ENCODE measurements around the gene KIF26B.

KIF26B gene

DNA sequence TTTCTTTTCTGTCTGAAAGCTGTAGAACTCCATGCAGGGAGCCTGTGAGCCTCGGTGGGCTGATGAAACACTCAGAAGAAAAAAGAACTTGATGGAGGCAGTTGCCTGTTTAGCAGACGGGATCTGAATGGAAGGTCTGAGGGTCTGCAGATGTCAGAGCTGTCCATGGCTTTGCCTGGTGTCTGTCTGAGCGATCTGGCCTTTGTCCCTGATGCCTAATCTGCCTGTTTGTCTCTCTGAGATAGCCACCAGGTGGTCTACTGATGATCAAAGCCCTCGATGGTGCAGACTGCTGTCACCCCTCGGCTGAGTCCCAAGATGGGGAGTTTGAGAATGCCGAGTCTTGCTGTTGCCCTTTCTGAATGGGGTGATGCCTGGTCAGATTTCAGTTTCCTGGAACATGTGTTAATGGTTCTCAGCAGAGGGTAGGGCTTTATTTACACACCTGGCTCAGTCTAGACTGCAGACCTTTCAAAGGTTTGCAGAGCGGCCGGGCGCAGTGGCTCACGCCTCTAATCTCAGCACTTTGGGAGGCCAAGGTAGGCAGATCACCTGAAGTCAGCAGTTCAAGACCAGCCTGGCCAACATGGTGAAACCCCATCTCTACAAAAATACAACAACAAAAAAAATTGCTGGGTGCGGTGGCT is 90.4 kb downstream of the KIF26B start:
- DNase-seq = no peak

- DNase-seq = no peak
Observed at GRCh38 chr1:245246433-245246832, 91.6 kb downstream of the KIF26B start.

DNA sequence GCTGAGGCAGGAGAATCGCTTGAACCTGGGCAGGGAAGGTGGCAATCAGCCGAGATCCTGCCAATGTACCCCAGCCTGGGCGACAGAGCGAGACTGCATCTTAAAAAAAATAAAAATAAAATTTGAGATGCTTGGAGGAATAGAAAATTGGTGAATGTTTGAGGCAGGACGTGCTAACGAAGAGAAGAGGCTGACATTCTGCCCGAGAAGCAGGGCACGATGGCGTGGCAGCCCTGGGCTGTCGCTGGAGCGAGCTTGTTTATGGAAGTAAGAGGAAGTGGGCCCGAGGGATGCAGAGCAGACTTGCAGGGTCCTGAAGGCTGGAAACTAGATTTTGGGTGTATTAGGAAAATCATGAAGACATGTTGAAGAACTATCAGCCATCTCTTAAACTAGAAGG is 92.6 kb downstream of the KIF26B start:
- DNase-seq = no peak

DNA sequence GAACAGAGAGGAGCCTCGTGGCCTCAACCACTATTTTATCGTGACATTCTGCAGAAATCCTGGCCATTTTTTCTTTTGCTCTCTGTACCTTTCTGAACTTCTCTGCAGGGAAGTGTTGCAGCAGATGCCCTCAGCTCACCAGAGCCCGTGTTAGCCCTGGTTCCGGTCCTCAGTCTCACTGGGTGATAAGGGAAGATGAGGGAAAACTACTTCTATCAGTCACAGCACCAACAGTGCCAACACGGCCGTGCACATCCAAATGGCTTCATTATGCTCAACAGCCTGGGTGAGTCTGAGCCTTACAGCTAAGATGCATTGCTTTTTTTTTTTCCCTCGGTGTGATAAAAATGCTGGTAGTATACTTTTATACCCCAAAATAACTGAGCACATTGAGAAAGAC is 93.0 kb downstream of the KIF26B start:
- no peak for DNase-seq

DNA sequence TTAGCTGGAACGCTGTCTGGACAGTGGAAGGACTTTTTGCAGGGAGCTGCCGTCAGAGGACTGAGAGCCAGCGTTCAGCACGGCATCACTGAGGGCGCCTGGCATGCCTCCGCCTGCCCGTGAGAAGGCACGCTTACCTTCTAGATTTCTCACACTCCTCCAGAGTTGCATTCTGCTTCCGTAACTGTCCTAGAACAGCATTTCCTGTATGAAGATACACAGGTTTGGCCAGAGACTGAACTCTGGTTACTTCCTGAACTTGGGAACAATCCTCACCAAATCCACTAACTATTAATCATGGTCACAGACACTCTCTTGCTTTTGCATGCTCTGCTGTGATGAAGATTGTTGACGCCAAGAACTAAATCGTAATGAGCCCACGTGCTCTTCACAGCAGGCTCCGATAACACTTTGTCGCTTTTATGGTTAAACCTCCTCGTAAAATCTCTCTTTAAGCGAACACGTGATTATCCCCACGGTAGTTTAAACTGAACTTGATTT is 93.5 kb downstream of the KIF26B start:
- DNase-seq = no peak

DNA sequence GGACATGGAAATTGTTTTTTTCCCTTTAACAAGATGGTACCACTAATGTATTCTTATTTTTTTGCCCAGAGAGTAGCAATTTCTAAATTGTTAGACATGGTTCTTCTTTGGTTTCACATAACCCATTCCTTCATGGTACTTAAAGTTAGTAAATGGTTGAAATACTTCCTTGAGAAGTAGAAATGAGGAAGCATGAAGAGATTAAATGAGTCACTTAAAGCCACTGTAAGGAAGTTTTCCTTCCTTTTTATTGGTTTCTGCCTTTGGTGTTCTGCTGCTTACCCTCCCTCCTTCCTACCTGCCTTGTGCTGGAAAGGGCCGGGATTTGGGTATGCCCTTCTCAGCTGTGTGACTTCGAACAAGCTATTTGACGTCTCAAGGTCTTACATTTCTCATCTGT is 101.0 kb downstream of the KIF26B start:
- DNase-seq = no peak

DNA sequence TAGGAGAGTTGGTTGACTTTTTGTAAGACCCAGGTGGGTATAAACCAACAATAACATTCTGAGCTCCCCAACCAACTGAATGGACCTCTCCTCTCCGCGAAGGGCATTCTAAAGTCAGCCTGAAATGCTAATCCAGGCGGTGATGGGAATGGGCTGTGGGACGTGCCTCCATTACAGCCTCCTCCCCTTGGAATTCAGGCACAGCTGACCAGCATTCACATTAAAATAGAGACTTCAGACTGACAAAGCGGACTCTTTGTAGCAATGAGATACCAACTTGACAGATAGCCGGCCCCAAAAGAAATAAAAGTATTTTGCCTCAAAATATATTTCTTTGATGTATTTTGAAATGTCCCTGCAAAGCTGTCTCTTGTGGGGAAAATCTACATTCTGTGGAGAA is 101.7 kb downstream of the KIF26B start:
- DNase-seq = no peak

DNA sequence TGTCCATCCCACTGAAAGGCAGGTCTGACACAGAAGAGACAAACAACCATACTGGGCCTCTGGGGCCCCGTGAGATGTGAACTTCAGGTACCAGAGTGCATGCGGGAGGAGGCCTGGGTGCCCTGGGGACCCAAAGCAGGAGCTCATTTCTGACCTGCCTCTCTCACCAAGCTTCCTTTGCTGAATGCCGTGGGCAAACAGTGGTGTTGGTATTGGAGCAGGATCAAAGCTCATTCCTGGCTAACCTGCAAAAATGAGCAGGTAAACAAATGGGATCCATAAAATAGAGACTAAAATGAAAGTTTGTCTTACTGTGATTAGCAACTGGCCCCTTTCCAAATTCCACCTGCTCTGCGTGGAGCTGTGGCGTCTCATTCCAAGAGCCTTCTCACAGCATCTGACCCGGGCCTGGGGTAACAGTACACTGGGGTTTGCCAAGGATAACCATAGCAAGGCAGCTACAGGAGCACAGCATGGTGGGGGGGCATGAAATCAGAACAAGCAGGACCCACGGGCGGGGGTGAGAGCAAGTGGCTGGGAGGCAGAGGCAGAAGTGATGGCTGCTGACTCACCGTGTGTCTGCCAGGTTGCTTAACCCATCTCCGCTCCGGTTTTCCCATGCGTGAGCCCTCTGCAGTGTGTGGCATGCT is 103.6 kb downstream of the KIF26B start:
- DNase-seq = no peak

DNA sequence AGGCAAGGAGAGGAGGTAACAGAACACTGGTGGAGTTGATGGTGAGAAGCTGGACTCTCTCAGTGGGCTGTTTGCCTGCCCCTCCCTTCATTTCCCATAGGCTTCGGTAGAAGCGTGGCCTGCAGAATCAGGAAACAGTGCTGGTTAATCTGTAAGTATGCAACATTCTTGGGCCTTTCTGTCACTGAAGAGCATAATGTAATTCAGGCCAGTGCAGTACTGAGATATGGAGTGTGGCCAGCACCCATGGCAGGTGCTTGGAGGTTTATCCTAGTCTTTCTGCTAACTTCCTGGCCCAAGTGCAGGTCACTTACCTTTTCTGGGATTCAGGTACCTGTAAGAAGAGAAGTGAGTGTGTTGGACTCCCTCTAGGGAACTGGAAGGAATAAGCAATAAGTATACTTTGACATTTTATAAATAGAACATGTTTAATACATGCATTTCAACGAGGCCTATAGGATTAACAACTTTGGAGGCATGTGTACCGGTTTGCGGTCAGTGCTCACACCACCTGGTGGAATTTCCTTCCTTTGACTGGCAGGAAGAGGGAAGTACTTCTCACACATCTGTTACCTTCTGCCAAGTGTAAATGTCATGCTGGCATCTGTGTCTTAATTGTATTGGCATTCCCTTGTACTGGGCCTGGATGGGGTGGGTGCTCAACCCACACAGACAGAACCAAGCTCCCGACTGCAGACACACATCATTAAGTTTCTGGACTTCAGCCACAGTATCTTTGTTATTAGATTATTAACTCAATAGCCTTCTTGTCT is 105.5 kb downstream of the KIF26B start:
- no peak for DNase-seq

DNA sequence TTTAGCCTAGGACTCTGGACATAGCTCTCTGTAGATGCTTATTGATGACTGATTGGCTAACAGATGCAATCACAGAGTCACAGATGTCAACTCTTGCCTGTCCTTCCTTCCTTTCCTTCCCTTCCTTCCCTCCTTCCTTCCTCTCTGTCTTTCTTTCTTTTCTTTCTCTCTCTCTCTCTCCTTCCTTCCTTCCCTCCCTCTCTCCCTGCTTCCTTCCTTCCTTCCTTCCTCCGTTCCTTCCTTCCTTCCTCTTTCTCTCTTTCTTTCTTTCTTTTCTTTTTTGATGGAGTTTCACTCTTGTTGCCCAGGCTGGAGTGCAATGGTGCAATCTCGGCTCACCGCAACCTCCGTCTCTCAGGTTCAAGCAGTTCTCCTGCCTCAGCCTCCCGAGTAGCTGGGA is 106.1 kb downstream of the KIF26B start:
- DNase-seq = no peak

DNA sequence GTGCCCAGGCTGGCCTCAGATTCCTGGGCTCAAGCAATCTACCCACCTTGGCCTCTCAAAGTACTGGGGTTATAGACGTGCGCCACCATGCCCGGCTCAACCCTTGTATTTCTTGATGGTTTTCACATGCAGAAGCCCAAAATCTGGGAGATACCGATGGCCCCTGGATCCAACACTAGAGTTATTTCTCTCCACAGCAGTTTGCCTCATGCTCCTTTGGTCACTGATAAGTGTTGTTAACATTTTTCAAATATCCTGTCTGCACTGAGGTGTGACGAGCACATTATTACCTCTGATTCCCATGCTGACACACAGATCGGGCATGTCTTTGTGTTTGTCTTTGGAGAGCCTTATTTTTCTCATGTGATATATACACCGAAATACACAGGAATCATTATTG is 107.0 kb downstream of the KIF26B start:
- no peak for DNase-seq

DNA sequence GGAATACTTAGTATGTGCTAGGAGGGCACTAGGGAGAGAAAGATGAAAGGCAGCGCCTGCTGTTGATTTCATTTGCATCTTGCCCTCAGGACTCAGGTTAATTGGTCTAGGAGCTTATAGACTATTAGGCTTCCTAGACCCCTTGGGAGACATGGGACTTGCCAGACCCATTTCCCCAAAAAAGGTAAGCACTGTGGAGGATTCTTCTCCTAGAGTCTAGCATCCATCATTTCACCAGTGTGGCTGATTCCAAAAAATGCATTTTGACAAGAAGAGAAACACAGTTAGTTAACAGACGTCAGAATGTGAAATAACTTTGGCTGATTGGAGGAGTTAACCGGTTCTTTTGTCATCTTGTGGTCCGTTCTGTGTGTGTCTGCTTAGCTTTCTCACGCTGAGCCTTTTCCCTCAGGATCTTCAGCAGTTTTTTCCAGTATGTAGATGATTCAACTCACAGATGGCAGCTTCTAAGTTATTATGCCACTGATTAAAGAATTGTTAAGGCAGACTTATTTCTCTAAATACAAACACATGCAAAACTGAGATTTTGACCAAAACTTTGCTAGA is 108.8 kb downstream of the KIF26B start:
- no peak for DNase-seq

GRCh38 chr1:245264226-245264625 is 109.4 kb downstream of the KIF26B start:
- DNase-seq = no peak

GRCh38 chr1:245266105-245266504 is 111.3 kb downstream of the KIF26B start:
- DNase-seq = no peak

DNA sequence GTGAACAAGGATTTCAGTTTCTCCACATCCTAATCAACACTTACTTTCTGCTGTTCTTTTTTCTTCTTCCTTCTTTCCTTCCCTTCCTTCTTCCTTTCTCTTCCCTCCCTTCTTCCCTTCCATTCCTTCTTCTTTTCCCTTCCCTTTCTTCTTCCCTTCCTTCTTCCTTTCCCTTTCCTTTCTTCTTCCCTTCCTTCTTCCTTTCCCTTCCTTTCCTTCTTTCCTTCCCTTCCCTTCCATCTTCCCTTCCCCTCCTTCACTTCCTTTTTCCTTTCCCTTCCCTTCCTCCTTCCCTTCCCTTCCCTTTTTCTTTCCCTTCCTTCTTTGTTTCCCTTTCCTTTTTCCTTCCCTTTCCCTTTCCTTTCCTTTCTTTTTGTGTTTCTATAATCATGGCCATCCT is 115.3 kb downstream of the KIF26B start:
- no peak for DNase-seq

- DNase-seq = no peak
Observed at GRCh38 chr1:245270972-245271371, 116.2 kb downstream of the KIF26B start.

GRCh38 chr1:245272676-245273075 is 117.9 kb downstream of the KIF26B start:
- no peak for DNase-seq

DNA sequence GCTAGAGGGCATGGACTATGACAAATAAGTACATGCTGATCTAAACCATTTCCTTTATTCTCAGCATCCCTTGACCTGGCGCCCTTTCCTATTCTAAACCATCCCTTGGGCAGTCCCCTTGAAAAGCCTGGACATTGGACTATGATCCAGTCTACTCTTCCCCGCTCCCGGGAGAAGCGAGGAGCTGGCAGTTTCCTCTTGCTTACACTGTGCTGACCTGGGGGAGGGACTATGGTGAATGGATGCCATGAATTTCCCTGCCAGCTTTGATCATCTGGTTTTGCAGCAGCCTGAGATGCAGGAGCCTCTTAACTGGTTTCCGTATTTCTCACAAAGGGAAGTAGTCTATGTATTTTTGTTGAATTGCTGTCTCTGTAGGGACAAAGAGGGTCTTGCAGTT is 121.7 kb downstream of the KIF26B start:
- no peak for DNase-seq

DNA sequence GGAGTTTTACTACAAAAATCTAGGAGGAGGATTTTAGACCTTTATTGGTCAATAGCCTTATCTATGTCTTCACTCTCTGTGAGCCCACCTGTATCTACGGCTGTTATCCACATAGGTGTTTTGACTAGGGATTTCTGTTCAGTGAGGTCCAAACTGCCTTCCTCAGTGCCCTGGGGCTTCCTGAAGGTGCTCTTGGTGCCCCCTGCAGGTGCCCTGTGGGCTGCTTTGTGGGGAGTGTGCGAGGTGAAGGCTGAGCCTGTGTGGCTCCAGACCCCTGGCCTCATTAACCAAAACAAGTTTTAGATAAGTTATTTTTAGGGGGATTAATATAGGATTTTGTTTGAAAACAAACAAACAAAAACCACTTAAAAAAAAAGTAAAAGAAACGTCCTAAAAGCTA is 122.5 kb downstream of the KIF26B start:
- DNase-seq = no peak

- DNase-seq = no peak
Observed at GRCh38 chr1:245278846-245279245, 124.1 kb downstream of the KIF26B start.

GRCh38 chr1:245279346-245279745 is 124.6 kb downstream of the KIF26B start:
- DNase-seq = no peak

DNA sequence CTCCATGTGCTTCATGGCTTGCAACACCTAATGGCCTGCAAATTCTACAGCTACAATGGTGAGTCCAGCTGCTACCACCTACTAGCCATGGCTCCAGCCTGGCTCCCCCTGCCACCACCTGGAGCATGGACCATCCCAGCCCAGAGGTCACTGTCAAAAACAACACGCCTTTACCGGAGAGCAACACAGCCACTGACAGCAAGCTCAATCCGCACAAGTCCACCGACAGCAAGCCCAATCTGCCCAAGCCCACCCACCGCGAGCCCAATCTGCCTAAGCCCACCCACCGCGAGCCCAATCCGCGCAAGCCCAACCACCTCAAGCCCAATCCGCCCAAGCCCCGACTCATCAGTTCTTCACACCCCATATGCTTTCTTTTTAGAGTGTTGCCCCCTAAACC is 128.2 kb downstream of the KIF26B start:
- no peak for DNase-seq

DNA sequence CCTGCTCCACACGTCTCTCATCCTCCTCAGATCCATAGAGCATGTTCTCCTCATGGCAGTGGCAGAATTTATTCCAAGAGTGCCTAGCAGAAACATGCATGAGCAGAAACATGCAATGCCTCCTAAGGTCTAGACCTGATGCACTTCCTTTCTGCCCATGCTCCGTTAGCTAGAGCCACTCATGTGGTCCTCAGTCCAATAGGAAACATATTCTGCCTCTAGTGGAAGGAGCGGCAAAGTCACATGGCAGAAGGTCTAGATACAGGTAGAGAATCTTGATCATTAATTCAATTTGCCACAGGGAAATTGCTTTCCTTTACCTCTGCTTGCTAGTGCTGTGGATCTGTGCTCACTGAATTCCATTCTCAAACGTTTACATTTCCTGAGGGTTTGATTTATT is 130.4 kb downstream of the KIF26B start:
- DNase-seq = no peak

DNA sequence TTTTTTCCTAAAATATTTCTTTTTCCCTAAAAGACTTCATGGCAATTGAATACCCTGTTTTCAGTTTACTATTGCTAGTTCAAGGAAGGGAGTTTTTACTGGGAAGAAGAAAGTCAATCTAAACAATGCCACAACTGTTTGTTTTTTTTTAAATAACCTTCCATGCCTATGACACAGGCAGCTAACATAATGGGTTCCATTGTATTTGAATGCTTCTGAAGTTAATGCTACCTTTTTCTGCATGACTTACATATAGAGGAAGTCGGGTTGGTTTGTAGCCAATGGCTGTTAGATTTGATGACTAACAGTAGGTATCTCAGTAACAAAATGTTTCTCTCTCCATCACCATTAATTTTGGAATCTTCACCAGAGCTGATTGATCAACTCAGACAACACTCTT is 134.0 kb downstream of the KIF26B start:
- DNase-seq = no peak
